Mesodermal cell (in vitro differentiated cells): ENCODE measurements around the gene ADH6. TPM values are rescaled to one million over a fixed set of nuclear protein-coding genes. Genes with fewer than 3 reads are reported as not detected.
"Not testable (repeated sequence)": the region's sequence is repeated elsewhere in the genome, so short reads cannot be mapped to it uniquely, and the experiment has no call there.

Experiments used
- H3K27ac ChIP-seq: 2 replicates; pipeline ENCODE4 v1.7.0; 2013; ENCODE audit warnings: mild to moderate bottlenecking, low read depth, low read length, moderate library complexity; ENCODE audit not compliant: severe bottlenecking
- H3K36me3 ChIP-seq: 2 replicates; pipeline ENCODE4 v1.7.1; 2013; ENCODE audit warnings: mild to moderate bottlenecking, low read length, moderate library complexity; ENCODE audit not compliant: control insufficient read depth, insufficient read depth
- H3K4me1 ChIP-seq: one replicate; pipeline ENCODE4 v1.7.1; 2013; ENCODE audit warnings: mild to moderate bottlenecking, low read length; ENCODE audit not compliant: insufficient read depth, control insufficient read depth, poor library complexity, severe bottlenecking
- H3K4me3 ChIP-seq: 2 replicates; pipeline ENCODE4 v1.7.0; 2013; ENCODE audit warnings: low read length, control low read depth, mild to moderate bottlenecking; ENCODE audit not compliant: insufficient read depth, poor library complexity, severe bottlenecking; ENCODE audit errors: extremely low read depth
- H3K9me3 ChIP-seq: 2 replicates; pipeline ENCODE4 v1.7.1; 2013; ENCODE audit warnings: mild to moderate bottlenecking, low read length, moderate library complexity; ENCODE audit not compliant: control insufficient read depth
- WGBS, 2 experiments: methylation state at CpG; one replicate each; pipeline ENCODE4 v1.1.5; 2013; ENCODE audit warnings: missing lambda C conversion rate in 2 of 2; ENCODE audit not compliant: insufficient coverage in 2 of 2; 5-methylcytosine and 5-hydroxymethylcytosine counted together
- polyA plus RNA-seq, 2 experiments: library from polyadenylated mRNA; stranded (reverse); fragments of 50-300 nt; gene quantifications; one replicate each; pipeline ENCODE4 v1.2.3, GENCODE V29; 2013

ADH6 gene
- not detected for polyA plus RNA-seq (2013, experiment 1 of 2)
- not detected for polyA plus RNA-seq (2013, experiment 2 of 2)

GRCh38 chr4:99219072-99219471 lies at the start of gene ADH6:
Gene ADH6 (minus strand): TSS chr4:99219246. CDS start chr4:99219152, 94 bp downstream.
- Histone ChIP-seq H3K36me3 (no peaks in the 10 kb centered on the region), H3K4me3 (no peak within 1 kb of the TSS), H3K27ac (no peak within 1 kb of the TSS), H3K9me3 (no peaks in the 10 kb centered on the region), H3K4me1 (peaks cover 3% of the 10 kb centered on the region)
- 88 to 100% methylated on average over 1 to 2 of the region's 3 CpGs for WGBS, 2 experiments

GRCh38 chr4:99264927-99265326 lies 45.9 kb upstream of the ADH6 start:
- Histone ChIP-seq H3K36me3 (no peaks in the 10 kb centered on the region), H3K9me3 (no peaks in the 10 kb centered on the region), H3K27ac (no peak overlapping the region), H3K4me1 (no peaks in the 10 kb centered on the region), H3K4me3 (no peak overlapping the region)

GRCh38 chr4:99252746-99253145 lies 33.7 kb upstream of the ADH6 start:
- 92% methylated on average over 2 of the region's 4 CpGs; no CpG with 5 or more reads in 1 of the 2 experiments for WGBS, 2 experiments
- Histone ChIP-seq H3K4me1 (no peaks in the 10 kb centered on the region), H3K27ac (no peak overlapping the region), H3K9me3 (no peaks in the 10 kb centered on the region), H3K36me3 (no peaks in the 10 kb centered on the region), H3K4me3 (no peak overlapping the region)

GRCh38 chr4:99248714-99249113 lies 29.7 kb upstream of the ADH6 start:
- Histone ChIP-seq H3K4me1 (no peaks in the 10 kb centered on the region), H3K4me3 (no peak overlapping the region), H3K27ac (no peak overlapping the region), H3K36me3 (no peaks in the 10 kb centered on the region), H3K9me3 (no peaks in the 10 kb centered on the region)
- WGBS, 2 experiments, result 100% methylated on average over 1 of the region's 1 CpG; no CpG with 5 or more reads in 1 of the 2 experiments

GRCh38 chr4:99235955-99236354 lies 16.9 kb upstream of the ADH6 start:
- Histone ChIP-seq H3K27ac (no peak overlapping the region), H3K4me3 (no peak overlapping the region), H3K9me3 (no peaks in the 10 kb centered on the region), H3K4me1 (no peaks in the 10 kb centered on the region), H3K36me3 (no peaks in the 10 kb centered on the region)
- 100% methylated on average over 1 of the region's 1 CpG; no CpG with 5 or more reads in 1 of the 2 experiments for WGBS, 2 experiments

GRCh38 chr4:99234331-99235010 lies 15.4 kb upstream of the ADH6 start:
- Histone ChIP-seq H3K27ac (no peak overlapping the region), H3K4me3 (no peak overlapping the region), H3K4me1 (no peaks in the 10 kb centered on the region), H3K9me3 (no peaks in the 10 kb centered on the region), H3K36me3 (no peaks in the 10 kb centered on the region)
- 100% methylated on average over 1 of the region's 2 CpGs; no CpG with 5 or more reads in 1 of the 2 experiments for WGBS, 2 experiments

- H3K27ac ChIP-seq, H3K4me1 ChIP-seq, H3K4me3 ChIP-seq, H3K36me3 ChIP-seq, H3K9me3 ChIP-seq: not testable (repeated sequence)
- 83% methylated on average over 1 of the region's 2 CpGs; no CpG with 5 or more reads in 1 of the 2 experiments for WGBS, 2 experiments
These were observed 14.4 kb upstream of the ADH6 start for GRCh38 chr4:99233397-99233796.

- 83 to 100% methylated on average over 1 of the region's 1 CpG for WGBS, 2 experiments
- not testable (repeated sequence) for H3K4me1 ChIP-seq, H3K27ac ChIP-seq, H3K4me3 ChIP-seq, H3K36me3 ChIP-seq, H3K9me3 ChIP-seq
These were observed 9.7 kb upstream of the ADH6 start for GRCh38 chr4:99228706-99229105.

- not testable (repeated sequence) for H3K36me3 ChIP-seq, H3K4me3 ChIP-seq, H3K27ac ChIP-seq, H3K9me3 ChIP-seq, H3K4me1 ChIP-seq
- WGBS, 2 experiments, result 100% methylated on average over 1 of the region's 4 CpGs
These were observed 8.6 kb upstream of the ADH6 start for GRCh38 chr4:99227646-99228045.

- no peaks in the 10 kb centered on the region for H3K36me3 ChIP-seq
- H3K27ac ChIP-seq, result no peak overlapping the region
- peaks cover 3% of the 10 kb centered on the region for H3K4me1 ChIP-seq
- 0% methylated on average over 1 of the region's 1 CpG; no CpG with 5 or more reads in 1 of the 2 experiments for WGBS, 2 experiments
- H3K9me3 ChIP-seq, result no peaks in the 10 kb centered on the region
- H3K4me3 ChIP-seq, result no peak overlapping the region
These were observed 2.9 kb upstream of the ADH6 start for GRCh38 chr4:99221980-99222379.

- Histone ChIP-seq H3K9me3 (no peaks in the 10 kb centered on the region), H3K4me1 (peaks cover 3% of the 10 kb centered on the region), H3K36me3 (no peaks in the 10 kb centered on the region), H3K27ac (no peak overlapping the region), H3K4me3 (no peak overlapping the region)
- WGBS, 2 experiments, result 20% methylated on average over 1 of the region's 1 CpG; no CpG with 5 or more reads in 1 of the 2 experiments
These were observed 433 bp upstream of the ADH6 start for GRCh38 chr4:99219479-99219878.
